Left cardiac atrium (tissue), 4 donors: Measurements from ENCODE around the gene SPDYA. TPM values are rescaled to one million over a fixed set of nuclear protein-coding genes. Genes with fewer than 3 reads are reported as not detected.
"Not testable (repeated sequence)": the region's sequence is repeated elsewhere in the genome, so short reads cannot be mapped to it uniquely, and the experiment has no call there.

ENCODE experiments used
- ATAC-seq, 2 donors: fragments of 200-7000 bp; cut with Tn5 transposase; one replicate each; pipeline ENCODE4 v1.9.1; 2020; ENCODE audit warnings: mild to moderate bottlenecking in 2 of 2, moderate library complexity in 2 of 2
- DNase-seq: peaks from one replicate; pipeline ENCODE4 v3.0.0-alpha.2; 2020
- intact Hi-C, 2 donors: fragments of 100-400 bp; cut with DNase I; formaldehyde crosslinking; loops; one replicate each; pipeline versions ENCODE4 v1.14.1 to v1.15.1; 2022 to 2023
- long read RNA-seq: library from polyadenylated mRNA; unstranded; transcript quantifications from one replicate; pipeline ENCODE4 v2.0.0, GENCODE V29; 2021
- total RNA-seq, 2 donors: library from RNA; stranded (reverse); fragmentation: NEBNext Ultra II Directional; extraction: Animal tissue kit (Norgen Biotek cat#: 25700); gene quantifications; one replicate each; pipeline ENCODE4 v1.2.1, GENCODE V29; 2021
- donor health status: DM: no; HTN: yes; CAD: no.
- donor health status: DM: no; HTN: yes; CAD: no; lungs with severe emphysema.
- donor health status: DM: yes; HTN: yes; CAD: no.
- donor health status: Dilated cardiomyopathy.

The SPDYA gene
- under 1 TPM; 0.31 to 0.44 TPM for total RNA-seq
- long read RNA-seq, partial matches to known transcripts = 0 of 1 reads
- long read RNA-seq, other reads (novel, unspliced or antisense) = 1 of 1 reads

GRCh38 chr2:28810384-28811285 is at the start of gene SPDYA:
Gene SPDYA (plus strand): TSS chr2:28810834. CDS start chr2:28816015, 5,181 bp downstream.
- DNase-seq = peak; percentile 83
- ATAC-seq = peak; percentile 96 to 97
- intact Hi-C loops = no loop called here

- DNase-seq = no peak
- intact Hi-C loops = no loop called here
- no peak for ATAC-seq
Measured at GRCh38 chr2:28761420-28761819, 49.2 kb upstream of the SPDYA start.

GRCh38 chr2:28764909-28765711 is 45.5 kb upstream of the SPDYA start:
- DNase-seq (no peak), ATAC-seq (peak in 1 of 2 donors; percentile 26)
- intact Hi-C loops = no loop called here

- DNase-seq (no peak), ATAC-seq (no peak)
- intact Hi-C loops = no loop called here
Measured at GRCh38 chr2:28766070-28766469, 44.6 kb upstream of the SPDYA start.

DNA sequence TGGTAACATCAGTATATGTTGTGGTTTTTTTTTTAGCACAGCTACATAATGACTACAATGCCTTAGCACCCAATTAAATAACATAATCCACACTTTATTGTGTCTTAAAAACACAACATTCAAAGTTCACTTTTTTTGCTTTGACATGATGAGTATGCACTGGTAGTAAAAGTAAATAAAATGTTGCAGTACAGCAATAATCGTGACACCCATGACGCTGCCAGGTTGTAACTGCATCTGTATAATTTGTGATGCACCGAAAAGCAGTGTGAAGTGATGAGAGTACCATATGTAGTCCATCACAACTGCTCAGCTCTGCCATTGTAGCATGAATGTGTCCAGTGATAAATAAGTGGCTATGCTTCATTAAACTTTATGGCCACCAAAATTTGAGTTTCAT is 43.3 kb upstream of the SPDYA start:
- no peak for ATAC-seq
- intact Hi-C loops = no loop called here
- no peak for DNase-seq

DNA sequence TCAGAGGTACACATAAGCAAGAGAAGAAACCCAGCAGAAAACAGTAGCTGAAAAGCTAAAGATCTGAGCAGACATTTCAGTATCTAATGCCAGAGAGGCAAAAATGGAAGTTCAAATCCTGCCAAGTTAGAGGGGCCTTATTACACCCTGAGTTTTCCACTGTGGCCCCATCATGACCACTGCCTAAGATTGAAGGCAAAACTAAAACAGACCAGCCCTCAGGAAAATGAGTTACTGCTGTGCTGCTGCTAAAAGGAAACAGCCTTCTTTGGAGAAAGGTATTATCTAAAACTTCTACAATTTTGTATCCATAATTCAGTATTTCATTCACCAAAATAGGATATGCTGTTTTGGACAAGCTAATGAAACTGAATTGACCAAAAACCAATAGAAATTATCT is 42.2 kb upstream of the SPDYA start:
- ATAC-seq = no peak
- intact Hi-C loops = no loop called here
- DNase-seq = no peak

DNA sequence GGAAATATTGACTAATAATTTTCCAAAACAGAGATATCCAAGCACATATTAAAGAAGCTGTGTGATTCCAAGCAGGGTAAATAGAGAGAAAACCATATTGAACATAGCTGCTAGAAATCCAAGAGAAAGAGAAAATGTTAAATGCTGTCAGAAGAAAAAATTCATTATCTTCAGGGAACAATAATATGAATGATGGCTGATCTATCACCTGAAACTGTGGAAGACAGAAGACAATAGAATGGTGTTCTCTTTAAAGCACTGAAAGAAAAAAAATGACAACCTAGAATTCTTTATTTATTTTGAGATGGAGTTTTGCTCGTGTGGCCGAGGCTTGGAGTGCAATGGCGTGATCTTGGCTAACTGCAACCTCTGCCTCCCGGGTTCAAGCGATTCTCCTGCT is 41.7 kb upstream of the SPDYA start:
- ATAC-seq (no peak), DNase-seq (no peak)
- intact Hi-C loops = no loop called here

- intact Hi-C loops = no loop called here
- ATAC-seq = no peak
- DNase-seq = no peak
Measured at GRCh38 chr2:28772351-28772750, 38.3 kb upstream of the SPDYA start.

DNA sequence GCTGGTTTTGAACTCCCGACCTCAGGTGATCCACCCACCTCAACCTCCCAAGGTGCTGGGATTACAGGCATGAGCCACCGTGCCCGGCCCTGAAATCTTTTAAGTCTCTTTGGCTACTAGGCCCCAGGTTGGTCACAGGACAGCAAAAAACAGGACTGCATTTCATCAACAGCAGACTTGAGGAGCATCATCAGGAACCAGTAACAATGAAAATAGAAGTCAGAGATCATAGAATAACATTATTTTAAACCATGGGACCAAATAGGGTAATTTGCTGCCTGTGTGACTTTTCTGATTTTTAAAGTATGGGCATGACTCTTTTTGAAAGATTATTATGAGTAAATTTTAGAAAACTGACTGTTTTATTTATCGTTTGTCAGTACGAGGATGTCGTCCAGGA is 34.2 kb upstream of the SPDYA start:
- no peak for ATAC-seq
- intact Hi-C loops = no loop called here
- DNase-seq = no peak

- no peak for DNase-seq
- ATAC-seq = no peak
- intact Hi-C loops = no loop called here
Measured at GRCh38 chr2:28778392-28778791, 32.2 kb upstream of the SPDYA start.

- intact Hi-C loops = no loop called here
- no peak for DNase-seq
- ATAC-seq = no peak
Measured at GRCh38 chr2:28779001-28779400, 31.6 kb upstream of the SPDYA start.

DNA sequence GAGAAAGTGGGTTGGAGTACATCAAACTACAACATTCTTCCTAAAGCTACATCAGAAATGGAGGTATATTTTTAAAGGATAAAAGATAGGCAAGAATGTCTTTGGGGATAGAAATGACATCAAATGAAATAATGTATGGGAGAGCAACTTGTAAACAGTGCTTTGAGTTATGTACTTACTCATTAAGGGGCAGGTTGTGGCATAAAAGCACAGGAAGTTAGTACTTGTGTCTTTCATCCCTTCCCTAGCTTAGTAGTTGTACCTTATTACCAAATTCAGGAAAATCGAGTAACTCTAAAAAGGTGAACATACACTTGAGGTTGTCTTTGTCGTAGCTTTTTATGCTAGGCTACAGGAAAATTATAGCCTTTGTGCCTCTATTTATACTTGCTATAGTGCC is 30.1 kb upstream of the SPDYA start:
- no peak for ATAC-seq
- intact Hi-C loops = loop anchor here in 1 of 2 donors (10.0 kb wide), 1 partner anchor 74 kb away; no protein-coding TSS in a partner anchor
- DNase-seq = no peak

DNA sequence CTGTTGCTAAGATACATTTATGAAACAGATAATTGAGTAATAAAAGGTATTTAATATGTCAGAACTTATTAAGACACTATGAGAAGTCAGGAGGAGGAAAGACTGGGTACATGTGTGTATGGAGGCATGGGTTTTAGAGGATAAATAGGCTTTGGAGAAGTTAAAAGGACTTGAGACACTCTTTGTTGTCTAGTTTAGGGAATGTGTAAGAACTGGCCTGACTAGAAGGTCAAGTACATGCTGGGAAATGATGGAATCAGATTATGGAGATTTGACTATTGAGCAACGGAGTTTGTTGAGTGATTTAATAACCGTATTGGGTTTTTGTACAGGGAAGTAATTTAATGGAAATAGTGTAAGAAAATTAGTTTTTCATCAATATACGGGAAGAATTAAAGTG is 28.2 kb upstream of the SPDYA start:
- DNase-seq = no peak
- ATAC-seq = no peak
- intact Hi-C loops = loop anchor here in 1 of 2 donors (10.0 kb wide), 1 partner anchor 72 kb away; no protein-coding TSS in a partner anchor

DNA sequence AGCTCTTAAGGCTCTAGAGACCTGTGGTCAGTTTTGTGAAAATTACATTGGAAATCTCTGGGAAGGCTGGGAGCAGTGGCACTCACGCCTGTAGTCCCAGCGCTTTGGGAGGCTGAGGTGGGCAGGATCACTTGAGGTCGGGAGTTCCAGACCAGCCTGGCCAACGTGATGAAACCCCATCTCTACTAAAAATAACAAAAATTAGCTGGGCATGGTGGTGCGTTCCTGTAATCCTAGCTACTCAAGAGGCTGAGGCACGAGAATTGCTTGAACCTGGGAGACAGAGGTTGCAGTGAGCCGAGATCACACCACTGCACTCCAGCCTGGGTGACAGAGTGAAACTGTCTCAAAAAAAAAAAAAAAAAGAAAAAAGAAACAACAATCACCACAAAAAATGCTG is 26.1 kb upstream of the SPDYA start:
- intact Hi-C loops = loop anchor here in 1 of 2 donors (10.0 kb wide), 1 partner anchor 70 kb away; no protein-coding TSS in a partner anchor
- not testable (repeated sequence) for ATAC-seq, DNase-seq

DNA sequence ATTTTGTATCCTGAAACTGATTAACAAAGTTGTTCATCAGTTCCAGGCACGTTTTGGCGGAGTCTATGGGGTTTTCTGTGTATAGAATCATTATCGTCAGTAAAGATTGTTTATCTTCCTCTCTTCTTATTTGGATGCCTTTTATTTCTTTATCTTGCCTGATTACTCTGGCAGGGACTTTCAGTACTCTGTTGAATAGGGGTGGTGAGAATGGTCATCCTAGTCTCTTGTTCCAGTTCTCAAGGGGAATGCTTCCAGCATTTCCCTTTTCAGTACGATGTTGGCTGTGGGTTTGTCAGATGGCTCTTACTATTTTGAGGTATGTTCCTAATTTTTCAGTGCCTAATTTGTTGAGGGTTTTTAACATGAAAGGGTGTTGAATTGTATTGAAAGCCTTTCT is 14.0 kb upstream of the SPDYA start:
- intact Hi-C loops = no loop called here
- DNase-seq (no peak), ATAC-seq (peak in 1 of 2 donors; percentile 32)

DNA sequence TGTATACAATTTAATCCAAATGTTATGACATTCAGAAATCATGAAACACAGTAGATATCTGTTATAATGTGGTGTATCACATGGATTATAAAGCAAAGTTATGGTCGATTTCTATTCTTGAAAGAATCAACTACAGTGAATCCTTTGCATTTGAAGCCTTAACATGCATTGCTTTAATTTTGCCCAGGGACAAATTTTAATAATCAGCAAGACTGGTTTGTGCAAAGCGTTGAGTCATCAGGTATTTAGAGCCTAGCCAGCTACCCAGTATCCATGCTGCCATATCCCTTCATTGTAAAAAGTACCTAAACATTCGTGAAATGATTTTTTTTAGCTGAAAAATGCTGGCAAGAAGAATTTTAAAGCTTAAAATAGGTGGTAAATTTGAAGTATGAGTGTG is 8.9 kb upstream of the SPDYA start:
- DNase-seq (no peak), ATAC-seq (no peak)
- intact Hi-C loops = no loop called here

GRCh38 chr2:28802975-28803429 is 7.6 kb upstream of the SPDYA start:
- ATAC-seq = no peak

DNA sequence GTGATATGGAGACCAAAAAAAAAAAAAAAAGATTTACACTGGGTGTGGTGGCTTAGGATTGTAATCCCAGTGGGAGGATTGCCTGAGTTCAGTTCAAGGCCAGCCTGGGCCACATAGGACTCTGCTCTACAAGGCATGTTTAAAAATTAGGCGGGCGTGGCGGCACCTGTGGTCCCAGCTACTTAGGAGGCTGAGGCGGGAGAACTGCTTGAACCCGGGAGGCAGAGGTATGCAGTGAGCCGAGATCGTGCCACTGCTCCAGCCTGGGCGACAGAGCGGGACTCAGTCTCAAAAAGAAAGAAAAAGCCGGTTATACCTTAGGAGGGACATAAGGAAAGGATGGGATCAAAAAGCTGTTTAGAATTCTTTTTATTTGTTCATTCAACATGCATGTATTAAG is 707 bp upstream of the SPDYA start:
- ATAC-seq (peak in 1 of 2 donors; percentile 6), DNase-seq (no peak)
- intact Hi-C loops = no loop called here

More at GRCh38 chr2:28802975-28803429, 7.6 kb upstream of the SPDYA start:
- no peak for DNase-seq
- intact Hi-C loops = no loop called here

- DNase-seq (no peak), ATAC-seq (no peak)
- intact Hi-C loops = no loop called here
Measured at GRCh38 chr2:28818053-28818452, 7.4 kb downstream of the SPDYA start.
